ENCODE results near the gene TBC1D24.
A peak's percentile ranks its signal among the peaks of the same experiment; 100 is the strongest.

The TBC1D24 gene

DNA sequence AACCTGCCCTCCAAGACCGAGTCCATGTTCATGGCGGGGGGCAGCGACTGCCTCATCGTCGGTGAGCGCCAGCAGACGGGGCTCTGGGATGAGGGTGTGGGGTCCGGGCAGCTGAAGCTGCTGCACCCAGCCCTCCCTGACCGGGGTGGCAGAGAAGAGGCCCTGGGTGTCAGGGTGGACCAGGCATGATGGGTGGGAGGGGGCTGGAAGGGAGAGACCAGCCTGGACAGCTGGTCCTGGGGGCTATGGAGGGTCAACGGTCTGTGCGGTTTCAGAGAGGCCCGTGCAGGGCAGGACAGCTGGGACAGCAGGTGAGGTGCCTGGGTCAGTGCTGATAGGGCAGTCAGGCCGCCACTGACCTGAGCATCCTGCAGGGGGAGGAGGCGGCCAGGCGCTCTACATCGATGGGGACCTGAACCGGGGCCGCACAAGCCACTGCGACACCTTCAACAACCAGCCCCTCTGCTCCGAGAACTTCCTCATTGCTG is 25.5 kb downstream of the TBC1D24 start:
- DNase-seq = no peak

DNA sequence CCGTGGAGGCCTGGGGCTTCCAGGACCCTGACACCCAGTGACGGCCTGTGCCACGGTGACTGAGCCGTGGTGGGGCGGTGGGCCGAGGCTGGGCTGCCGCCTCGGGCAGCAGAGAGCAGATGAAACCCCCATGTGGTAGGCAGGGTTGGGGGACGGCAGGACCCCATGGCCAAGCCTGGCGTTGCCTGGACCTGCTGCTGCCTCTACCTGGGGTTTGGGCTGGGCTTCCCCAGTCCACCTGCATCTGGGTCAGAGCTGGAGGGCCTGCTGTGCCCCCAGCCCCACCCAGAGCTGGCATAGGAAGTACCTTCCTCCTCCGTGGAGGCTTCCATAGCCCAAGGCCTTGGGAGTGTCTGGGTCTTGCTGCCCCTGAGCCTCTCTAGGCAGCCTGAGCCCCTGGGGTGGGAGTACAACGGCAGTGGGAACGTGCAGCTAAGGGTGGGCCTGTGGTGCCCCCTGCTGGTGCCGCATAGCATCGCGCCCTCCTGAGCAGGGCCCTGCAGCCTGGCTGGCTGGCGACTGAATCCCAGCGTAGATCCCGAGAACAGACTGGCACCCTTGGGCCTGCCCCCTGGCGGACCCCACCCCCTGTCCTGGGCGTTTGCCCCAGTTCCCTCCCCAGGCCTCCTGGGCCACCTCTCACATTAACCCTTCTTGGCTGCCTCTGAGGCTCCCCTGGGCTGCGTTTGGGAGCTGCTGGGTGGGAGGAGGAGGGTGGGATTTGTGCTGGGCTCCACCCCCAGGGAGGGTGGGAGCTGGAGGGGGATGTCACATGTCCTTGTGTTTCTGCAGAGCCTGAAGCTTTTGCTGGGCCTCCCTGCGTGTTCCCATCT is 26.2 kb downstream of the TBC1D24 start:
- peak; percentile 49 for DNase-seq

DNA sequence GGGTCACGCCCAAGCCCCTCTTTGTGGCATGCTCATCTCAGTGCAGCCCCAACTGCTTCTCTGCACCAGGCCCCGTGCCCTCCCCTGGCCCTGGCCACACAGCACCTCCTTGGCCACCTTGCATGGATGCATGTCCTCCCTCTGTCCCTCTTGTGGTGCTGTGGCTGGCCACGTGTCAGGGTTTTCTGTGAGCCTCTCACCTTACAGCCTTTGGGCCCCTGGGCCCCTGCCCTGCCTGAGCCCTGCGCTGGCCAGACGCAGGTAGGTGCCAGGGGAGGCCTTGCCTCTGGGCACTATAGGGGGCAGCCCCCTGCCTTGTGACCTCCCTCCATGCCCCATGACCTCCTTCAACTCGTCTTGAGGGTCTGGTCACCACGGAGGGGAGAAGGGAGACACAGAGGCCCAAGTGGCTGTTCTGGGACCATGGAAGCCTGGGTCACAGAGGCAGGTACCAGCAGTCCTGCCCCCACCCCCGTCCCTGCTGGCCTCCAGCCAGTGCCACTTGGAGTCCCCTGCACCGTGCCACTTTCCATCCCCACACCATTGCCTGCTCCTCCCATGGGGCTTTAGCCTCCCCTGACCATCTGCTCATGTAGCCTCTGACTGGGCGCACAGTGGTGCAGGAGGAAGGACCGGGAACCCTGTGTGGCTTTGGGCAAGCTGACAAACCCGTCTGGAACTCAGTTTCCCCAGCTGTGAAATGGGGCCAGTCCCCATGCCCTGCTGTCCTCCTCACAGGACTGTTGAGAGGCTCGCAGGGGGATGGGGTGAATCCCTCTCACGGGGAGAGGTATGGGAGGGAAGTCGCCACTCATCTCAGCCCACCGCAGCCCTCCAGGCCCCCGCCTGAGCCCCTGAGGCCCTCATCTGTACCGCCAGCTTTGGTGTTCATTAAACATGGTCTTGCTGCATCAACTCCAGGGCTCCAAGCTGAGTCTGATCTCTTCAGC is 27.3 kb downstream of the TBC1D24 start:
- DNase-seq = no peak

DNA sequence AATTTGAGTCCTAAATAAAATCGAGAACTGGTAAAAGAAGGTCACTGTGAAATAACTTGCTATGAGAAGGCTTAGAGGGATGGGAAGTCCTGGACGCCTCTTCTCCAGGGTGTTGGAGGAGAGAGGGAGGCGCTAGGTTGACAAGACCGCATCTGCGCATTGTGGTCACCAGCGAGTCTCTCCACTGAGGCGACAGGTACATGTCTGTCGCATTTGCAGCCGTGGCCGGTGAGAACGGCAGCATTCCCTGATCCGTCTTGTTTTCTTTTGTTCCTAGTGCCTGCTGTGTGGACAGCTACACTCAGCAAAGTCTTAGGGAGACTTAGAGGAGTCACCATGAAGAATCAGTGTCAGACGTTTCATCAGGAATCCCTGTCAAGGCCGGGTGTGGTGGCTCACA is 30.8 kb downstream of the TBC1D24 start:
- no peak for DNase-seq

DNA sequence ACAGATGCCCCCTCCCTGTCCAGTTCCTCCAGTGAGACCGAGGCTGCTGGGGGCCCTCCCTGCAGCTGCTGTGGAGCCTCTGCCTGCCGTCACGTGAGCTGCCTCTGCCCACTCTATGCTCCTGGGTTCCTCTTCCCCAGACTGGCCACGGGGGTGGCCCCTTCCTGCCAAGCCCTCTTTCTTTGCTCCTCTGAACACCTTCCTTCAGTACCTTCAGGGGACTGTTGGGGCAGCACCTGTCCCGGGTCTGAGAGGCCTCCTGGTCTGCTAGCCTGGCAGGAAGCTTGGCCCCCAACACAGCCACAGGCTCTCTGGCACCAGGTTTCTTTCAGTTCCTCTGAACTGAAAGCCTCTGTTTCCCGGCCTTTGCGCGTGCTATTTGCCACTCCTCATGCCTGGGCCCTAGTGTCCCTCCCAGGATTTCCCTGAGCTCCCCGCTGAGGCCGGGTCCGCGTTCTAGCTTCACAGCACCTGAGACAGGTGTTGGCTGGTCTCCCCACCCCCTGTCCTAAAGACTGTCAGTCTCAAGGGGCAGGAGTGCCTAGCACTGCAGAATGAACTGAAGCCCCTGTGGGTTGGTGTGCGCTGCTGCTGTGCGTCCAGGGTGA is 32.2 kb downstream of the TBC1D24 start:
- no peak for DNase-seq

DNA sequence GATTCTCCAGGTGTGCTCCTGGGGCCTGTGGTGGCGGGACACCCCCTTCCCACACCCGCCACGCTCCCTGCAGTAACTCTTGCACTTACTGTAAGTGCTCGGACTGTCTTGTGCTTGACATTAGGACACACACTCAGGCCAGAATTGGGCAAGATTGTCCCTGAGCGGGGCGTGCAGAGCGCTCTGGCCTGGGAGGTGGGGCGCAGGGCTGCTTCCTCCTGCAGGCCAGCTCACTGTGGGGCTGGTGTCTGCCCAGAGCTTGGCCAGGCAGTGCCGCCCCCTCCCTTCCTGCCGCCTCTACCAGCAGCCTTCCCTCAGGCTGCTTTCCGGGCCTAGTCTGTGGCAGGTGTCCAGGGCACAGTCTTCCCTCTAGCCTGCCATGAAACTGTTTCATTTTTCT is 32.7 kb downstream of the TBC1D24 start:
- no peak for DNase-seq

DNA sequence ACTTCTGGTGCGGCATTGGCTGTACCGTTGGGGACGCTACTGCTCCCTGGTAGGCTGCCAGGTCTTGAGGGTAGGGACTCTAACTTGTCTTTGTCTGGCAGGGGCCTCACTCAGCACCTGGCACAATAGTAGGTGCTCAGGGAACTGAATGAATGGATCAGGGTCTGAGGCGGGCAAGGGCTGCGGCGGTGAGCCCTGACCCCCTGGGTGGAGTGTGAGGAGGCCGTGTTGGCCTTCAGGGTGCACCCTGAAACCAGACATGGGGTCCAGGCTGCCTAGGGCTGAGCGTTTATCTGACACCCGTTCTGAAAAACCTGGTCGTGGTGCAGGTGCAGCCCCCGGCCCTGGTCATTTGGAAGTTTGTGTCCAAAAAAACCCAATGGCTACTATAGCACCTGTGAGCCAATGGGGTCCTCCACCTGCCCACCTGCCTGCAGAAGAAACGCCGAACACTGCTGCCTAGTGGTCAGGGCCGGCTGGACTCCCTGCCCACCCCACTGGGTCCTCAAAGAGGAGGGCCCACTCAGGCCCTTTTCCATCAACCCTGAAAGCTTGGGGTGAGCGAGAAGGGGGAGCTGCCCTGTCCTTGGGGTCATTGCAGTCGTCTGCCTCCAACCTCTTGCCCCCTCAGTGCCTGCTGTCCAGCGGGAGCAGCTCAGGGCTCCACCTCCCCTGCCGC is 33.9 kb downstream of the TBC1D24 start:
- DNase-seq = no peak

DNA sequence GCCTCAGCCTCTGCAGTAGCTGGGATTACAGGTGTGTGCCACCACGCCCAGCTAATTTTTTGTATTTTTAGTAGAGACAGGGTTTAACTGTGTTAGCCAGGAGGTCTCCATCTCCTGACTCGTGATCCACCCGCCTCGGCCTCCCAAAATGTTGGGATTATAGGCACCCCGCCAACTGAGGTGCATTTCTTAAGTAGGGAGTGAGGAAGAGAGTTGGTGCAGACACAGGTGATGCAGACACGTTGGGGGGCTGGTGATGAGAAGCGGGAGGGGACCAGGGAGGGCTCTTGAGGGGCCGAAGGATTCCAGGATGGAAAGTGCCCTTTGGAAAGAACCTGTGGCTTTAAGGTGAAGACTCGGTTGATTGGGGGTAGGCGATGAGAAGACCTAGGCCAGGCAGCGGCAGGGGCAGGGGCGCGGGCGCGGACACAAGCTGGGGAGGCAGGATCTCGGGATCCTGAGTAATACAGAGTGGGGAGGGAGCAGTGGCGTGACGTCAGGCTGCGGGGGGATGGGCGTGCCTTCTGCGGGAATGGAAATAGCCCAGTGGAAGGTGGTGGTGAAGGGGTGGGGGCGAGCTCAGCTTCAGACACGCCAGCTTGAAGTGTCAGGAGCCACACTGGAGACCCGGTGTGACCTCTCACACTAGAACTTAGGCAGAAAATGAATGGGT is 36.3 kb downstream of the TBC1D24 start:
- no peak for DNase-seq

DNA sequence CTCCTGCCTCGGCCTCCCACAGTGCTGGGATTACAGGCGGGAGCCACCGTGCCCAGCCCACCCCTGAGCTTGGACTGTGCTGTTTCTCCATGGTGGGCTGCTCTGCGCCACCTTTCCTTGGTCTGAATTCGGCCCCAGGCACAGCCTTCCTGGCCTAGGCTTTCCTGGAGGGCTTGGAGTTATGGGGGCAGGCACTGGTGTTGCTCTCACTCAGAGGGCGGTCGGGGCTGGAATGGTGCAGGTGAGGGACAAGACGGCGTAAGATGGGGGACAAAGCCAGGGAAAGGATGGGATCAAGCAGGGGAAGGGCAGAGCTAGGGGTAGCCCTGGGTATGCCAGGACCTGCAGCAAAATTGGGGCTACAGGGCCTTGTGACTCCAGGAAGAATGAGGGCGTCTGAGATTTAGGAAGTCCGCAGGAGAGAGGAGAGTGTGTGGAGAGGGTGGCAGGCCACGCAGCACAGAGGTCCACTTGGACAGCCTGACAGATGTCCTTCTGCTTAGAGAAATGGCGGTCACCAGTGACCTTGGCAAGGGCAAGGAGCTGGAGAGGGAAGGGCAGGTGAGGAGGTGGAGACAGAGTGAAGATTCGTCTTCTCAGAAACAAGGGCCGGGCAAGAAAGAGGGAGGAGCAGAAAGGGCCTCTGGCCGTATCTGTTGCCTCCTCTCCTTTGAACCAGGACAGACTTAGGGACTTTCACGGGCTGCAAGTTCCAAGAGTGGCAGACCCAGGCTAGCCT is 37.2 kb downstream of the TBC1D24 start:
- DNase-seq = no peak

DNA sequence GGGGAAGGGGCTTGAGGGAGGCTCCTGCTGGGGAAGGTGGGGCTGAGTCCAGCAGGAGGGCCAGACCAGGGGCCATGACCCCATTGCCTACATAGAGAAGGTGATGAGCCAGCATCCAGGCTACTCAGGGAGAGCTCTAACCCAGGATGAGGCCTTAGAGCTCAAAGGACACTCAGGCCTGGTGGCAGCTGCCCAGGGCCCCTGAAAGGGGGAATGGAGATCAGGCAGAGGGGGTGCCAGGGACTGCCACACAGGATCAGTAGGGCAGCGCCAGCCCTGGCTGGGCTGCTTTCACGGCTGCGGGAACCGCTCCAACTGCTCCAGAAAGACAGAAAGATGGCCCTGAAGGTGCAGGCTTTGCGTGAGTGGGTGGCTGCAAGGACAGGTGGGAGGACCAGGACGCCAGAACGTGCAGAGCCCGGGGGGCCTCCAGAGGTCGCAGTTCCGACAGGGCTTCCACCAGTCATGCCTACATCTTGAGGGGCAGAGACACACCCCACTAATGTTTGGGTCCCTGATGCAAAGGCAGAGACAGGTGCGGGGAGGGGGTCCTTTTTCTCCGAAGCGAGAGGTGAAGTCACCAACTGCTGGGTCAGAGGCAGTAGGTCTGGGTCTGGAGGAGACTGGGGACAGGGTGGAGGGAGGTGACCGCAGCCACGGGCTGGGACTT is 37.9 kb downstream of the TBC1D24 start:
- no peak for DNase-seq

DNA sequence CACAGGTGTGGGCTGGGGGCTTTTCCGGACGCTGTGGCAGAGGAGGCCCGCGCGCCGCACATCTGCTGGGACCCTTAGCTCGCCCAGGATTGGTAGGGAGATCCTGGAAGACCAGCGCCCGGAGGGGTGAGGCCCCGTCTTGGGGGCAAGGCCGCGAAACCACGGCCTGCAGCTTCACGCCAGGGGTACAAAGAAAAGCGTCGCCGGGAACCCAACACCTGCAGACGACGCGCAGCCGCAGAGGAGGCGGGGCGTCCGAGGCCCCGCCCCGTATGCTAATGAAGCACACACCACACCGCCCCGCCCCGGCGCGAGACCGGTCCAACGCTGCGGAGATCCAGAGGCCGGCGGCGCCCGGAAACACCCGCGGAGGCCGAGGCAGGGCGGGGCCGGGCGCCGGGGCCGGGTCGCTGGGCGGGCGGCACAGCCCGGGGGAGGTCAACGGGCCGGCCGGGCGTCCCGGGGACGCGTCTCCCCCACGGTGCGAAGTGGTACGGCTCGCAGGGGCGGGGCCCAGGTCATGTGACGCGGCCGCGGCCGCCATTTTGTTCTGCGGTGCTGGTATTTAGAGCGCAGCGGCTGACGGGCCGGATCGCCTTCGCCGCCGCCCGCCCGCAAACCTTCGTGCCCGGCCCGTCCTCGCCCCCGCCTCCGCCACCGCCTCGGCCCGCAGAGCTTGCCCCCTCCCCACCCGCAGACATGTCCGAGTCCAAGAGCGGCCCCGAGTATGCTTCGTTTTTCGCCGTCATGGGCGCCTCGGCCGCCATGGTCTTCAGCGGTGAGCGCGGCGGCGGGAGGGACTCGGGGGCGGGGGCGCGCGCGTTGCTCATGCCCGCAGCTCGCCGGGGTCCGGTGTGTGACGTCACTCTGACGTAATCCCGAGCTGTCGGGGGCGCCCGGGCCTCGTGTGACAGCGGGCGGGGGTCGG is 38.7 kb downstream of the TBC1D24 start, which contains the start of gene ATP6V0C:
ATP6V0C (plus strand) TSS at position 548 of the 928 bp plus-strand sequence; CDS start at position 700, 152 bp downstream.
- peak; percentile 94 for DNase-seq

DNA sequence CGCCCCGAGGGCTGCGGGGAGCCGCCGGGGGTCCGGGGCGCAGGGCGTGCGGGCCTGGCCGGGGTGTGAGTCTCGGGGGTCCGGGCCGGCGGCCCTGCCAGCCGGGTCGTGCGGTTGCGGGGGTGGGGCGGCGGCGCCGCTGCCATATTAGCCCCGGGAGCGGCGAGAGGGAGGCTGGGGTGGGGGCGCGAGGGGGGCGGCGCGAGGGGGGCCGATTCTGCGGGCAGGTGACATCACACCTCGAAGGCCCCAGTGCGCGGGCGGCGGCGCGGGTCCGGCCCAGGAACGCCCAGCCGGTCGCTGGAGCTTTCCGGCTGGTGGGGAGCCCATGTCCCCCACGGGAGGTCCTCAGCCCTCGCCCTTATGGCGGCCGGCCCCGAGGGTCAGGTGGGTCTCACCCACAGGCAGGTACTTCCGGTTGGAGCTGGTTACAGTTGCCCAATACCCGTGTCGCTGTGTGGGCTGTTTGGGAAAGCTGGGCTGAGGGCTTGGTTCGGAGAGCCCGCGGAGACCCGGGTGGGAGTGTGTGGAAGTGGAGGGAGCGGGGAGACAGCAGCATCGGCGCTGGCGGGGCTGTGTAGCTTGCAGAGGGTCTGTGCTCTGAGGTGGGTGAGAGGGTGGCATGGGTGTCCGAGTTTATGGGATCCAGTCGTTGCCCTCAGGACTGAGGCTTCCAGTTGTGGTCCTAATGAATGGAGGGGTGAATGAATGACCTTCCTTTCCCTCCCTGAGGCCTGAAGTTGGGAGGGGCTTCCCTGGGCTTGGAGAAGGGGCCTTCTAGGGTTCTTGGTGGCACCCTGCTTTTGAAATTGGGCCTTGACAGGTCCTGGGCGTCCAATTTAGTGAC is 39.6 kb downstream of the TBC1D24 start:
- no peak for DNase-seq

DNA sequence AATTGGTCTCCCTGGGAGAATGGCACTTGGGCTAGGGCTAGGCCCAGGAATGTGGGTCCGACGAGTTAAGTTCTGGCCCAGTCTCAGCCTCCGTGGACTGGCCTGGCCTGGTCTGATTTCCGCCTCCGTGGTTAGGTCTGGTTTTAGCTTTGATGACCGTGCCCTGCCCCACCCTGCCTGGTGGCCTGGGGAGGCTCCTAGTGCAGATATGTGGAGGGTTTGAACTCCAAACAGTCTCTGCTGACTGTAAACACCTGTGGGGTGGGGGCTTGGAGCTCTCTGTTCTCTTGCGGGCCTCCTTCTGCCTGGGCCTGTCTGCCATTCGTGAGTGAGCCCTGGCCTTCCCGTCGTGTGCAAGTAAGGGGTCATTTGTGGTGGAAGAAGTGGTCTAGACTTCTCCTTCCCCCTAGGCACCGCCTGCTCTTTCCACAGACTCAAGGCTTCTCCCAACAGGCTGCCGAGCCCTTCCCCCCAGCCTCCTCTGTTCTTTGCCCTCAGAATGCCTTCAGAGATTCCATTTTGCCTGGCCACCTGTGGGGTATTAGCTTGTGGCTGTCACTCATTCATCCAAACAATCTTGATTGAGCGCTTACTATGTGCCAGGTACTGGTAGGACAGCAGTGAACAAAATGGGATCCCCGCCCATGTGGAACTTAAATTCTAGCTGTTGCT is 40.4 kb downstream of the TBC1D24 start:
- no peak for DNase-seq

DNA sequence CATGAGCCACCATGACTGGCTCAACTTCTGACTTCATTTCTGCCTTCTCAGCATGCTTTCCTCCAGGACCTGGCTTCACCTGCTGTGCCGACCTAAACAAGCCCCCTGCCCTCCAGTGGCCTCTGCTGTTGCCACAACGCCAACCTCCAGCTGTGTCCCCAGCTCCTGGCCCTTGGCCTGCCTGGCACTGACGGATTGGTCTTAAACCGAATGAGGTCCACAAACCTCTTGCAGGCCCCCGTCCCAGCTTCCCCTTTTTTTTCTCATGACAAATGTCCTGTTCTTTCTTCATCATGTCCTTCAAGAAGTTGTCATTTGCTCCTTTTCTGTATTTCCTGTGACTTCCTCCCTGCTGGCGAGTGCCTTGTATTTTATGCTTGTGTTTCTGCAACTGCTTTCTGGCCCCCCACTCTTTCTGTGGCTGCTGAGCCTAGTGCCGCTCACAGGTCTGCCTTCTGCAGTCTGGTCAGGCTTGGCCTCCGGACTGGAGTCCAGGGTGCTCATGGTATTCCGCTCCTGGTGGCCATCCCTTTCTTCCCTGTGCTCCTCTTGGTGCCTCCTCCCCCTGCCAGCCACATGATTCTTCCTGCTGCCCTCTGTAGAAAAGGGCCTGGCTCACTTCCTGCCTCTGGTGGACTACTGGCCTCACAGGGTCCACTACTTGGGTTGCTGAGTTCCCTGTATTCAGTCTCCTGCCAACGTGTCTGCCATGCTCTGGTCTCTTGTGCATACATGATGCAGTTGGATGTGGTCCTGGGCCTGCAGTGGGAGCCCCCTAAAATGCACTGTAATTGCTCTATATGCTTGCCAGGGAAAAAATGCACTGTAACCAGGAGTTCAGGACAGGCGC is 41.7 kb downstream of the TBC1D24 start:
- DNase-seq = no peak

DNA sequence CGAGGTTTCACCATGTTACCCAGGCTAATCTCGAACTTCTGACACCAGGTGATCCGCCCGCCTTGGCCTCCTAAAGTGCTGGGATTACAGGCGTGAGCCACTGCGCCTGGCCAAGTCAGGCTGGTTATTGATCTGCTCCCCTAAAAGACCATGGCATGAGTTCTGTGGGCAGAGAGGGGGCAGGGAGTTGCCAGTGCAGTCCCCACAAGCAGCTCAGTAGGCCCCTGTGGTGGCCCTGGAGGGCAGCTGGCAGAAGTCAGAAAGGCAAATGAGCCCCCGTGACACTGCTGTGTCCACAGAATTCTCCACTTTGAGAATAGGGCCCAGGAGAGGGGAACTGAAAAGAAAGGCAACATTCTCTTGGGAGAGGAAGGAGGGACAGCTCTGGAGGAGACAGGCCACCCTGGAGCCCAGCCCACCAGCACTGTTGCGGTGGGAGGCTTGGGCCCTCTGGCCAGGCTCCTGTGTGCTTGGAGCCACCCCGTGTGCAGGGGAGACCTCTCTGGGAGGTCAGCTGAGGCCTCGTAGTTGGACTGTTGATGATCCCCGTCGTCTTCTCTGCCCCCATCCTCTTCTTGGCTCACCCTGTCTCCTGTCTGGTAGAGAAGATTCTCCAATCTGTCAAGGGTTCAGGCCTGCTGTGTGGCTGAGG is 43.2 kb downstream of the TBC1D24 start:
- DNase-seq = no peak
